GM12801 (cell line): ENCODE results near the gene FRAS1.

Source experiments
- CTCF ChIP-seq: IDR thresholded peaks from one replicate; pipeline ENCODE4 v1.5.1; 2011; ENCODE audit warnings: control low read depth; ENCODE audit not compliant: insufficient read length; ENCODE audit errors: extremely low read depth

FRAS1 gene

GRCh38 chr4:78552389-78553042, 495.4 kb downstream of the FRAS1 start:
- no peak for TF ChIP-seq CTCF

- no peak for TF ChIP-seq CTCF
These were observed 495.9 kb downstream of the FRAS1 start for GRCh38 chr4:78553043-78553396.

- no peak for TF ChIP-seq CTCF
These were observed 496.5 kb downstream of the FRAS1 start for GRCh38 chr4:78553529-78554060.

GRCh38 chr4:78556665-78557064, 499.5 kb downstream of the FRAS1 start:
- TF ChIP-seq CTCF, result no peak

- no peak for TF ChIP-seq CTCF
These were observed 500.7 kb downstream of the FRAS1 start for GRCh38 chr4:78557841-78558240.

- no peak for TF ChIP-seq CTCF
These were observed 501.3 kb downstream of the FRAS1 start for GRCh38 chr4:78558410-78558809.

- TF ChIP-seq CTCF, result no peak
These were observed 503.3 kb downstream of the FRAS1 start for GRCh38 chr4:78560296-78560963.
